Fibroblast of mammary gland (primary cell): ENCODE data around the gene MAT2A.
A peak's percentile ranks its signal among the peaks of the same experiment; 100 is the strongest.

Source experiments
- DNase-seq: peaks from one replicate; pipeline ENCODE4 v3.0.0-alpha.2; 2010; ENCODE audit warnings: low read depth
- H3K4me3 ChIP-seq: 2 replicates; pipeline ENCODE4 v1.5.1; 2011; ENCODE audit warnings: low read depth, mild to moderate bottlenecking, low read length, moderate library complexity; ENCODE audit not compliant: control insufficient read depth
- CTCF ChIP-seq: conservative IDR thresholded peaks from 2 replicates; pipeline ENCODE4 v1.5.1; 2011; ENCODE audit warnings: low read depth, low read length, inconsistent platforms; ENCODE audit not compliant: control insufficient read depth, insufficient read depth

Gene MAT2A

DNA sequence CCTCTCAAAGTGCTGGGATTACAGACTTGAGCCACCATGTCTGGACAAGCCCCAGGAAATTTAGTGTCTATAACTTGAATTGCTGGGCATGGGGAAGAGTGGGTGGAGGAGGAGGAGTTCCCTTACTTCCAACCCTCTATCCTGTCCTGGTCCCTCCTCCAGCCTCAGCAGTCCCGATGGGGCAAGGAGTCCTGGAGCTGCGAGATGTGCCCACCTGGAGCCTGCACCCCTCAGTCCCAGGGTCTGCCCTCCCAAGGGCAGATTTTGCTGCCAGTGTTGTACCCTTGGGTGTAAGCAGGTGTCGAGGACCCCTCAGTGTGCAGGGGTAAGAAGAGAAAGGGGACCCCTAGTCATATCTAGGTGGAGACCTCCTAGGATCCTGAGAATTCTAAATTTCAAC, 41.2 kb downstream of the MAT2A start:
- no peak for DNase-seq
- no peak for TF ChIP-seq CTCF
- no peak overlapping the region for H3K4me3 ChIP-seq

GRCh38 chr2:85582492-85582891, 43.5 kb downstream of the MAT2A start:
- no peak for TF ChIP-seq CTCF
- no peak overlapping the region for H3K4me3 ChIP-seq
- DNase-seq, result no peak

GRCh38 chr2:85583667-85584353, 44.8 kb downstream of the MAT2A start:
- peak overlapping the region; percentile 42 for H3K4me3 ChIP-seq
- DNase-seq, result no peak
- no peak for TF ChIP-seq CTCF

DNA sequence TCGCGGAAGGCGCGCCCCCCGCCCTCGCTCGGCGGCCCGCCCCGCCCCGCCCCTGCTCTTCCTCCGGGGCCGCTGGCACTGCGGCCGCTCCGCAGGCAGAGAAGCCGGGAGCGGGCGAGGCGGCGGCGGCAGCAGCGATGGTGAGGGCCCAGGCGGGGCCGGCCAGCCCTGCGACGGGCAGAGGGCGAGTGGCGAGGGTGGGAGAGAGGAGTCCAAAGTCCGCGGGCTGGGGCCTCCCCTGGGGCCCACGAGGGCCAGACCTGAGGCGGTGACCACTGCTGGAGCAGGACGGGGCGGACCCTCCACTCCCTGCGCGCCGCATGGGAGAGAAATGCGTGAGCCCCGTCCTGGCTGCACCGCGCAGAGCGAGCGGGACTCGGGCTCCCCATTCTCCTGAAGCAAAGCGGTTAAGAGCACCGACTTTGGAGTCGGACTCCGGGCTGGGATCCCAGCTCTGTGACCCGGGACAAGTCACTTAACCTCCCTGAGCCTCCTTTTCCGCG, 45.4 kb downstream of the MAT2A start, which contains the start of gene VAMP5:
Gene VAMP5 (plus strand): TSS at position 78 of the 503 bp plus-strand sequence. CDS start 60 bp downstream, at position 138.
- H3K4me3 ChIP-seq, result peak within 1 kb of the TSS; percentile 55
- no peak for TF ChIP-seq CTCF
- DNase-seq, result no peak

DNA sequence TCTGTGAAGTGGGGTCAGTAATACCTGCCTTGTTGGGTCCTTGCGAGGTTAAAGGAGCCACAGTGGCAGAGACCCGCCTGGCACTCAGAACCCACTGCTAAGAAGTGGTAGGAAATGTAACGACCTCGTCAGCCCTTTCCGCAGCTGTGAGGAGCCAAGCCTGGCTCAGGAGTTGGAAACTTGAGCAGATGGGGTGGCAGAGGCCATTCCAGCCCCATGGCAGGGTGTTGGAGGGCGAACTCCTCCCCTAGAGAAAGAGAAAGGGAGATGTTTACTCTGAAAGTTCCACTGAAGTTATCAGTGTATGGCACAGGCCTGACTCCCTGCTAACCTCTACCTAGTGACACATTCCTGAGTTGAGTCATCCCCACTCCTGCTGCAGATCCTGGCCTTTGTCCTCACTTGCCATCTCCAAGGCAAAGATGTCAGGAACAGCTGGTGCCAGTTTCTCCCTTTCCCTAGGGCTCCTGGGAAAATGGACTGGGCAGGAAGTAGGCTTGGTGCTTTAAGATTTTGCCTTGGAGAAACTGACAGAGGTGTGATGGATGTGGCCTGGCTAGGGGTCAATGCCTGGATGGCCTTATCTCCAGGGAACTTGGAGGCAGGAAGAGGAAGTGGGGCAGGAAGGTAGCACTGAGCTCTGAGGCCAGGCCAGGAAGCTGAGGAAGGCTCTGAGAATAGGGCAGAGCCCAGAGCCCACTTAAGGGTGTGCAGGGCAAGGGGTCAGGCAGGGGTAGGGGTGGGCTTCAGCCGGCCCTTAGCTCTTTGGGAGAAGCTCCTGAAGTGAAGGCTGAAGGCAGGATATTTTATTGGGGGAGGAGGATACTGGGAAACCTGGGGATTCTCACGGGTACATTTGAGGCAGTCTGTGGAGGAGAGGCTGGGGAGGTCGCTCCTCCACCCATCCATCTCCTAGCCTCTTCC, 46.2 kb downstream of the MAT2A start:
- peak overlapping the region; percentile 55 for H3K4me3 ChIP-seq
- DNase-seq, result peak; percentile 78
- TF ChIP-seq CTCF, result no peak

- no peak overlapping the region for H3K4me3 ChIP-seq
- peak; percentile 66 for DNase-seq
- TF ChIP-seq CTCF, result no peak
Observed at GRCh38 chr2:85585781-85586105, 46.8 kb downstream of the MAT2A start.
